Astrocyte (in vitro differentiated cells and primary cell): ENCODE results near the gene ARHGAP1. TPM values are rescaled to one million over a fixed set of nuclear protein-coding genes. Genes with fewer than 3 reads are reported as not detected.
"Not testable (repeated sequence)": the region's sequence is repeated elsewhere in the genome, so short reads cannot be mapped to it uniquely, and the experiment has no call there.

ENCODE experiments used
- DNase-seq: peaks from one replicate; pipeline ENCODE4 v3.0.0-alpha.2; 2010; ENCODE audit warnings: low read depth
- FAIRE-seq: peaks from 2 replicates; lab custom pipeline; 2011; peaks lifted over from hg19 to GRCh38; lab: Jason Lieb, UNC
- H2AFZ ChIP-seq: 2 replicates; pipeline ENCODE4 v1.6.0; 2012; ENCODE audit warnings: low read depth, low read length, inconsistent platforms
- H3K27ac ChIP-seq: 2 replicates; pipeline ENCODE4 v1.5.1; 2011; ENCODE audit warnings: low read depth, low read length, inconsistent platforms
- H3K27me3 ChIP-seq: 2 replicates; pipeline ENCODE4 v1.6.0; 2011; ENCODE audit warnings: low read length, inconsistent platforms; ENCODE audit not compliant: insufficient read depth
- H3K36me3 ChIP-seq: 2 replicates; pipeline ENCODE4 v1.5.1; 2011; ENCODE audit warnings: low read length, inconsistent platforms; ENCODE audit not compliant: insufficient read depth
- H3K4me1 ChIP-seq: 2 replicates; pipeline ENCODE4 v1.5.1; 2011; ENCODE audit warnings: low read length, inconsistent platforms; ENCODE audit not compliant: insufficient read depth
- H3K4me2 ChIP-seq: 2 replicates; pipeline ENCODE4 v1.6.0; 2012; ENCODE audit warnings: low read length, inconsistent platforms
- H3K4me3 ChIP-seq: 2 replicates; pipeline ENCODE4 v1.5.1; 2011; ENCODE audit warnings: low read depth, mild to moderate bottlenecking, low read length, inconsistent platforms; ENCODE audit not compliant: insufficient read depth
- H3K79me2 ChIP-seq: 2 replicates; pipeline ENCODE4 v1.6.0; 2012; ENCODE audit warnings: mild to moderate bottlenecking, low read length, inconsistent platforms; ENCODE audit not compliant: insufficient read depth
- H3K9ac ChIP-seq: 2 replicates; pipeline ENCODE4 v1.6.0; 2012; ENCODE audit warnings: mild to moderate bottlenecking, low read length, inconsistent platforms
- H3K9me3 ChIP-seq: 2 replicates; pipeline ENCODE4 v1.5.1; 2012; ENCODE audit warnings: low read depth, mild to moderate bottlenecking, low read length, inconsistent platforms; ENCODE audit not compliant: insufficient read depth
- H4K20me1 ChIP-seq: 2 replicates; pipeline ENCODE4 v1.6.0; 2012; ENCODE audit warnings: low read length, inconsistent platforms; ENCODE audit not compliant: insufficient read depth
- H3K27ac Mint-ChIP-seq: one replicate; pipeline ENCODE4 v1.8.0; 2021; ENCODE audit warnings: mild to moderate bottlenecking, mixed read lengths; ENCODE audit not compliant: unreplicated experiment
- H3K27me3 Mint-ChIP-seq: one replicate; pipeline ENCODE4 v1.8.0; 2021; ENCODE audit warnings: low read depth, mixed read lengths; ENCODE audit not compliant: unreplicated experiment
- H3K36me3 Mint-ChIP-seq: one replicate; pipeline ENCODE4 v1.8.0; 2021; ENCODE audit warnings: low read depth, mixed read lengths; ENCODE audit not compliant: unreplicated experiment
- H3K4me1 Mint-ChIP-seq: one replicate; pipeline ENCODE4 v1.8.0; 2021; ENCODE audit warnings: low read depth, mixed read lengths; ENCODE audit not compliant: unreplicated experiment
- H3K4me3 Mint-ChIP-seq: one replicate; pipeline ENCODE4 v1.8.0; 2021; ENCODE audit warnings: mild to moderate bottlenecking, moderate library complexity, mixed read lengths; ENCODE audit not compliant: unreplicated experiment
- H3K9me3 Mint-ChIP-seq: one replicate; pipeline ENCODE4 v1.8.0; 2021; ENCODE audit warnings: mild to moderate bottlenecking, mixed read lengths; ENCODE audit not compliant: unreplicated experiment
- CTCF ChIP-seq: IDR thresholded peaks from 2 replicates; pipeline ENCODE4 v1.5.1; 2011; ENCODE audit warnings: low read depth, mild to moderate bottlenecking, inconsistent platforms, low read length, moderate library complexity; ENCODE audit not compliant: insufficient read depth
- EZH2 ChIP-seq: IDR thresholded peaks from 2 replicates; pipeline ENCODE4 v1.6.1; 2012; ENCODE audit warnings: mild to moderate bottlenecking, low read length, inconsistent platforms; ENCODE audit not compliant: insufficient read depth
- total RNA-seq: library from RNA; stranded (reverse); gene quantifications from 2 replicates; pipeline ENCODE4 v1.2.1, GENCODE V29; 2021

ARHGAP1 gene
- total RNA-seq, 1 donor from 2014 or later, result 116 TPM

- Mint-ChIP-seq H3K9me3 (no peaks in the 10 kb centered on the region), H3K27me3 (no peaks in the 10 kb centered on the region), H3K4me1 (peaks cover 20% of the 10 kb centered on the region), H3K36me3 (peaks cover 9% of the 10 kb centered on the region), H3K27ac (peak overlapping the region; percentile 81), H3K4me3 (peak overlapping the region; percentile 28)
- Histone ChIP-seq H3K36me3 (peaks cover 12% of the 10 kb centered on the region), H2AFZ (peak overlapping the region; percentile 36), H3K4me2 (peak overlapping the region; percentile 46), H3K27ac (peak overlapping the region; percentile 94), H3K79me2 (peaks cover 15% of the 10 kb centered on the region), H3K9me3 (no peaks in the 10 kb centered on the region), H3K4me3 (no peak overlapping the region), H3K27me3 (no peaks in the 10 kb centered on the region), H4K20me1 (peaks cover 12% of the 10 kb centered on the region), H3K9ac (peak overlapping the region; percentile 78), H3K4me1 (peaks cover 27% of the 10 kb centered on the region)
- FAIRE-seq, result peak; percentile 39
- TF ChIP-seq CTCF, result no peak
- no peak for TF ChIP-seq EZH2
- peak; percentile 97 for DNase-seq
Measured at GRCh38 chr11:46710821-46711269, 10.4 kb upstream of the ARHGAP1 start.

DNA sequence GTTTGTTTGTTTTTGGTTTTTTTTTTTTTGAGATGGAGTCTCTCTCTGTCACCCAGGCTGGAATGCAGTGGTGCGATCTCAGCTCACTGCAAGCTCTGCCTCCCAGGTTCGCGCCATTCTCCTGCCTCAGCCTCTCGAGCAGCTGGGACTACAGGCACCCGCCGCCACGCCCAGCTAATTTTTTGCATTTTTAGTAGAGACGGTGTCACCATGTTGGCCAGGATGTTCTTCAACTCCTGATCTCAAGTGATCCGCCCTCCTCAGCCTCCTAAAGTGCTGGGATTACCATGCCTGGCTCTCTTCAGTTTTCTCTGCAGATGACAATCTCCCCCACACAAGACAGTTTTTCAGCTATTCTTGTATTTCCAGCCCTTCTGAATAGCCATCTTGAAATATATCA is 8.9 kb upstream of the ARHGAP1 start:
- H3K4me2 ChIP-seq, H3K9ac ChIP-seq, H3K4me3 Mint-ChIP-seq, H3K9me3 ChIP-seq, H3K4me3 ChIP-seq, H3K27ac ChIP-seq, H3K27me3 ChIP-seq, DNase-seq, H3K9me3 Mint-ChIP-seq, H3K27me3 Mint-ChIP-seq, FAIRE-seq, H2AFZ ChIP-seq, H3K27ac Mint-ChIP-seq: not testable (repeated sequence)
- Histone ChIP-seq H4K20me1 (peaks cover 18% of the 10 kb centered on the region), H3K4me1 (peaks cover 18% of the 10 kb centered on the region), H3K36me3 (peaks cover 18% of the 10 kb centered on the region), H3K79me2 (peaks cover 29% of the 10 kb centered on the region)
- peaks cover 10% of the 10 kb centered on the region for H3K36me3 Mint-ChIP-seq
- peaks cover 14% of the 10 kb centered on the region for H3K4me1 Mint-ChIP-seq

DNA sequence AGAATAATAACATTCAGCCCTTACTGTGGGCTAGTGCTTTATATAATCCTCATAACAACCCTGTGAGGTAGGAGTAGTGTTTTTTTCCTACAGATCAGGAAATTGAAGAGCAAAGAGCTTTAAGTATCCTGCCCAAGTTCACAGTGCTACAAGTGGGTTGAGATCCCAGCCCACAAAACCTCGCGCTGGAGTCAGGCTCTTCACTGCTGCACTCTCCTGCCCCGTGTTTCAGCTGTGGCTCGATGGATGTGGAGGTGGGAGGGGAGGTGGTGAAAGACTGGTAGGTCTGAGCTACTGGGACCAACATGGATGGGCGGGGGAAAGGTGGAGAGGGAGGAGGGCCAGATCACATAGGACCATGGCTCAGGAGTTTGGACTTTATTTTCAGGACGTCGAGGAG is 6.5 kb upstream of the ARHGAP1 start:
- Mint-ChIP-seq H3K27ac (no peak overlapping the region), H3K9me3 (no peaks in the 10 kb centered on the region), H3K4me3 (peak overlapping the region; percentile 11), H3K36me3 (peaks cover 17% of the 10 kb centered on the region), H3K4me1 (peaks cover 24% of the 10 kb centered on the region), H3K27me3 (no peaks in the 10 kb centered on the region)
- no peak overlapping the region for H3K27ac ChIP-seq
- peaks cover 36% of the 10 kb centered on the region for H3K36me3 ChIP-seq
- DNase-seq (no peak), FAIRE-seq (no peak)
- no peaks in the 10 kb centered on the region for H3K27me3 ChIP-seq
- peaks cover 15% of the 10 kb centered on the region for H3K4me1 ChIP-seq
- peaks cover 52% of the 10 kb centered on the region for H3K79me2 ChIP-seq
- no peak overlapping the region for H3K9ac ChIP-seq
- no peak overlapping the region for H2AFZ ChIP-seq
- H3K4me2 ChIP-seq, result no peak overlapping the region
- no peaks in the 10 kb centered on the region for H3K9me3 ChIP-seq
- TF ChIP-seq EZH2 (no peak), CTCF (no peak)
- peaks cover 31% of the 10 kb centered on the region for H4K20me1 ChIP-seq
- H3K4me3 ChIP-seq, result no peak overlapping the region
